Activated naive CD4-positive, alpha-beta T cell treated with anti-CD3 and anti-CD28 coated beads for 36 hours (primary cell): ENCODE measurements around the gene TMEM161A. TPM values are rescaled to one million over a fixed set of nuclear protein-coding genes. Genes with fewer than 3 reads are reported as not detected.
A peak's percentile ranks its signal among the peaks of the same experiment; 100 is the strongest.
"Not testable (repeated sequence)": the region's sequence is repeated elsewhere in the genome, so short reads cannot be mapped to it uniquely, and the experiment has no call there.

Experiments used
- CTCF ChIA-PET: fragments of 350-600 bp; sonication (Branson Sonifier 250); formaldehyde crosslinking; loops from one replicate; lab custom pipeline; 2021; ENCODE audit warnings: antibody characterized with exemption; lab: Charles Lee
- DNase-seq: peaks from one replicate; pipeline ENCODE4 v3.0.0-alpha.2; 2020
- H3K27ac Mint-ChIP-seq: one replicate; pipeline ENCODE4 v1.8.0; 2021; ENCODE audit warnings: mild to moderate bottlenecking, mixed read lengths
- H3K27me3 Mint-ChIP-seq: one replicate; pipeline ENCODE4 v1.8.0; 2021; ENCODE audit warnings: low read depth, mixed read lengths
- H3K36me3 Mint-ChIP-seq: one replicate; pipeline ENCODE4 v1.8.0; 2021; ENCODE audit warnings: low read depth, mixed read lengths
- H3K4me1 Mint-ChIP-seq: one replicate; pipeline ENCODE4 v1.8.0; 2021; ENCODE audit warnings: low read depth, mixed read lengths
- H3K4me3 Mint-ChIP-seq: one replicate; pipeline ENCODE4 v1.8.0; 2021; ENCODE audit warnings: mild to moderate bottlenecking, moderate library complexity, mixed read lengths
- H3K9me3 Mint-ChIP-seq: one replicate; pipeline ENCODE4 v1.8.0; 2021; ENCODE audit warnings: mixed read lengths
- intact Hi-C: fragments of 100-400 bp; cut with micrococcal nuclease; formaldehyde crosslinking; loops from one replicate; pipeline ENCODE4 v1.15.1; 2023
- total RNA-seq, 2 experiments: library from RNA; stranded (reverse); gene quantifications; one replicate each; pipeline ENCODE4 v1.2.3, GENCODE V29; 2021

The TMEM161A gene
- total RNA-seq = 10 to 100 TPM; 18.1 to 18.3 TPM

DNA sequence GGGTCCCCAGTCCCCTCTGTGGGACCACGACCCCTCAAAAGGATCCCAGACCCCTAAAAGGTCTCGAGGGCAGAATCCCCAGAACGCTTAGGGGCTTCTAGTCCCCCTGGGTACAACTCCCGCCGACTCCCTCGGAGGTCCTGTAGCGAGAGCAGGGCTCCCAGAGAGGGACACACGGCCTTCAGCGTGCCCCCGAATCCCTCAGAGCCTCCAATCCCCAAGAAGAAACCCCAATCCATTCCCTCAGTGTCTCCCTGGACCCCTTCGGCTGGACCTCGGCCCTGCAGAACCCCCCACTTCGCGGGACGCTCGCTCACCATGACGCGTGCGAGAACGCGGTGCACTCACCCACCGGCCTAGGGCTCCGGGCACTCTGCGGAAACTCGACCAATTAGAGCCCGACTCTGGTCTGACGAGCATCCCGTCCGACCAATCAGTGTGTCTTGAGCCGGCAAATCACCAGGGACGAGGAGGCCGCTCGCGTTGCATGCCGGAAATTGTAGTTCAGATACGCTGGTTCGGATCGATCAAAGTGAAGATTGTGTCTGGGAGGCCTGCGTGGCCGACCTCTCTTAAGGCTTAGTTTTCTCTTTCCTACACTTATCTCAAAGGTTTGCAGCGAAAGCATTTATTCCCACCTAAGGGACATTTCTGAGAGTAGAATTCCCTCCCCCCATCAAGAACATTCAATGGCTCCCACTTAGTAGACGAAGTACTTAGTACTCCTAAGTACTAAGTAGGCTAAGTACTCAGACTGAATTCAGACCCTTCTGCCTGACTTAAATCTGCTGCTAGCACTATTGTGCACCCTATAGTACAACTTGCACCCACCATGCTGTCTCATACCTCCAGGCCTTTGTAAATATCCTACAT is at the start of gene TMEM161A:
TSS of gene TMEM161A (minus strand) at position 370 of the 873 bp plus-strand sequence. CDS start at position 320, 50 bp downstream.
- Mint-ChIP-seq H3K9me3 (no peaks in the 10 kb centered on the region), H3K4me3 (peak within 1 kb of the TSS; percentile 94), H3K27me3 (no peaks in the 10 kb centered on the region), H3K36me3 (peaks cover 1% of the 10 kb centered on the region), H3K27ac (peak within 1 kb of the TSS; percentile 61), H3K4me1 (peaks cover 27% of the 10 kb centered on the region)
- CTCF ChIA-PET = interaction anchor here (0.6 to 0.8 kb wide), 4 partner anchors 55 to 550 kb away, joined by 3 to 5 read pairs (median 4); partner anchors contain the start of gene REX1BD
- intact Hi-C loops = loop anchor here (1.0 to 5.0 kb wide), 6 partner anchors 54 to 226 kb away; partner anchors contain the start of genes ARMC6, BORCS8, COPE and DDX49
- DNase-seq = peak; percentile 98

GRCh38 chr19:19186742-19187141 is 48.5 kb upstream of the TMEM161A start:
- Mint-ChIP-seq H3K9me3 (peaks cover 3% of the 10 kb centered on the region), H3K4me3 (no peak overlapping the region), H3K4me1 (peaks cover 38% of the 10 kb centered on the region), H3K36me3 (peaks cover 18% of the 10 kb centered on the region), H3K27me3 (no peaks in the 10 kb centered on the region), H3K27ac (peak overlapping the region; percentile 18)
- intact Hi-C loops = loop anchor here (1.0 kb wide), 2 partner anchors 39 to 175 kb away; no protein-coding TSS in a partner anchor
- no peak for DNase-seq
- CTCF ChIA-PET = interaction anchor here (2.5 kb wide), 1 partner anchor 12 kb away, joined by 10 read pairs; no protein-coding TSS in a partner anchor

DNA sequence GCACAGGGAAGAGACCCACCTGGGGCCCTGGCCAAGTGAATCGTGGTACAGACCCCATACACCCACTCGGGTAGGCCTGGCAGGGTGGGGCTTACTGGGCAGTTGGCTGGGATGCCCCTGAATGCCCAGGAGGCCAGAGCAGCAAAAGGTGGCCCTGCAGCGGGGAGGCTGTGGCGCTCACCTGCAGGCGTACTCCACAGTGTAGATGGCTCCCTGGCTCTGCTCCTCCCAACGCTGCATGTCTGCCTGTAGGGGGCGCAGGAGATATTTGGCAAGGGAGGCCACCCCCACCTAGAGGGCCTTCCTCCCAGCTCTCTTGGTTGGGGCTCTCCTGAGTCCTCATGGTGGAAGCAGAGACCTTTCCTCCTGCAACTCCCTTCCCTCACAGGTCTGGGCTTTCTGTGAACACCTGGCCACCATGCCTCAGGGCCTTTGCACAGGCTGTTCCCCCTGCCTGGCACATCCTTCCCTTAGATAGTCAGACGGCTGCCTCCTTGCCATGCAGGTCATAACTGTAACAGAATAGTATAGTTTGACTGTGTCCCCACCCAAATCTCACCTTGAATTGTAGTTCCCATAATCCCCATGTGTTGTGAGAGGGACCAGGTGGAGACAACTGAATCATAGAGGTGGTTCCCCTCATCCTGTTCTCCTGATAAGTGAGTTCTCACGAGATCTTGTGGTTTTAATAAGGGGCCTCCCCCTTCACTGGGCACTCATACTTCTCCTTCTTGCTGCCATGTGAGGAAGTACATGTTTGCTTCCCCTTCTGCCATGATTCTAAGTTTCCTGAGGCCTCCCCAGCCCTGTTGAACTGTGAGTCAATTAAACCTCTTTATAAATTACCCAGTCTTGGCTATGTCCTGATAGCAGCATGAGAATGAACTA is 47.8 kb upstream of the TMEM161A start:
- peaks cover 3% of the 10 kb centered on the region for H3K9me3 Mint-ChIP-seq

GRCh38 chr19:19181488-19181998 is 43.3 kb upstream of the TMEM161A start:
- DNase-seq = no peak
- H3K27me3 Mint-ChIP-seq = no peaks in the 10 kb centered on the region
- H3K9me3 Mint-ChIP-seq = peaks cover 3% of the 10 kb centered on the region
- peaks cover 28% of the 10 kb centered on the region for H3K36me3 Mint-ChIP-seq
- H3K27ac Mint-ChIP-seq = no peak overlapping the region
- H3K4me1 Mint-ChIP-seq = peaks cover 6% of the 10 kb centered on the region
- CTCF ChIA-PET = interaction anchor here (1.3 kb wide), 1 partner anchor 36 kb away, joined by 3 read pairs; no protein-coding TSS in a partner anchor
- intact Hi-C loops = no loop called here
- H3K4me3 Mint-ChIP-seq = no peak overlapping the region

More for the DNA sequence above, 47.8 kb upstream of the TMEM161A start:
- H3K4me3 Mint-ChIP-seq = no peak overlapping the region
- no peaks in the 10 kb centered on the region for H3K27me3 Mint-ChIP-seq
- intact Hi-C loops = loop anchor here (1.0 kb wide), 2 partner anchors 39 to 175 kb away; no protein-coding TSS in a partner anchor
- H3K36me3 Mint-ChIP-seq = peaks cover 18% of the 10 kb centered on the region
- CTCF ChIA-PET = interaction anchor here (0.5 to 2.5 kb wide), 7 partner anchors 9 to 213 kb away, joined by 3 to 10 read pairs (median 3); partner anchors contain the start of gene NR2C2AP
- peak; percentile 68 for DNase-seq
- peaks cover 33% of the 10 kb centered on the region for H3K4me1 Mint-ChIP-seq
- peak overlapping the region; percentile 34 for H3K27ac Mint-ChIP-seq

DNA sequence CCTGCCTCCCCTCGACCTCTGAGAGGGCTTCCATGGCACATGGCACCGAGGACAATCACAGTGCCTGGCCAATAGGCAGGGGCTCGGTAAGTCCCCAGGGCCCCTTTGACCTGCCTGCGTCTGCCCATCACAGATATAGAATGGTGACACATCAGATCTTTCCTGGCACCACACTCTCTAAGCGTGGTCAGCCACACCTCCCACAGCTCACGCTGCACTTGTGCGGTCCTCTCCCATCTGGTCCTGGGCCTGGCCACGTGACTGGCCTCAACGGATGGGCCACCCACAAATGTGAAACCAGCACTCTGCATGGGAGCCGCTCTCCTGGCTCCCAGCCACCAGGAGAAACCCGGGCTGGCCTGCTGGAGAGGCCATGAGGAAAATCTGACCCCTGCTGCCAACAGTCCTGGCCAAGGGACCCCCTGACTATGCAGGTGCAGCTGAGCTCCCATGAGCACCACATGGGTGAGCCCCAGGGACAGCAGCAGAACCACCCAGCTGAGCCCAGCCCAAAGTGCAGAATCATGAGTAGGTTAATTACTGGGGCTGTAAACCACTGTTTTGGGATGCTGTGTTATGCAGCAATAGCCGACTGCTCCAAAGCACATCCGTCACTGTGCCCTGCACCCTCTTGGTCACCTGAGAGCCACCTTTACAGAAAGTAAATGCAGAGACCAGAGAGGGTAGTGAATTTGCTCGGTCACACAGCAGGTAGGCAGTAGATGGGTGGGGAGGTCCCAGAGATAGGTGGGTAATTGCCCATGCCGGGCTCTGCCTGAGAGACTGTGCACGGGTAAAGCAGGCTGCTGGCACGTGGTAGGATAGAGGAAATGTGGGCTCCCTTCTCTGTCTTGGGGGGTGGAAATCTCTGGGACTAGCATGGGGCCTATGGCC is 41.5 kb upstream of the TMEM161A start:
- Mint-ChIP-seq H3K4me1 (no peaks in the 10 kb centered on the region), H3K36me3 (peaks cover 21% of the 10 kb centered on the region), H3K9me3 (no peaks in the 10 kb centered on the region), H3K27ac (no peak overlapping the region), H3K27me3 (no peaks in the 10 kb centered on the region), H3K4me3 (no peak overlapping the region)
- CTCF ChIA-PET = no interaction called here
- intact Hi-C loops = no loop called here
- no peak for DNase-seq

- no peaks in the 10 kb centered on the region for H3K4me1 Mint-ChIP-seq
- intact Hi-C loops = no loop called here
- DNase-seq = no peak
- CTCF ChIA-PET = interaction anchor here (0.6 to 3.4 kb wide), 2 partner anchors 21 to 33 kb away, joined by 3 to 30 read pairs; no protein-coding TSS in a partner anchor
- no peak overlapping the region for H3K4me3 Mint-ChIP-seq
- no peak overlapping the region for H3K27ac Mint-ChIP-seq
- H3K27me3 Mint-ChIP-seq = no peaks in the 10 kb centered on the region
- H3K9me3 Mint-ChIP-seq = no peaks in the 10 kb centered on the region
- peaks cover 15% of the 10 kb centered on the region for H3K36me3 Mint-ChIP-seq
Measured at GRCh38 chr19:19176950-19177349, 38.7 kb upstream of the TMEM161A start.

- H3K27ac Mint-ChIP-seq, H3K36me3 Mint-ChIP-seq, H3K27me3 Mint-ChIP-seq, H3K9me3 Mint-ChIP-seq, DNase-seq, intact Hi-C loops, H3K4me3 Mint-ChIP-seq: not testable (repeated sequence)
- H3K4me1 Mint-ChIP-seq = peaks cover 11% of the 10 kb centered on the region
- CTCF ChIA-PET = interaction anchor here (0.5 kb wide), 1 partner anchor 764 kb away, joined by 3 read pairs; no protein-coding TSS in a partner anchor
Measured at GRCh38 chr19:19173243-19173642, 35.0 kb upstream of the TMEM161A start.

DNA sequence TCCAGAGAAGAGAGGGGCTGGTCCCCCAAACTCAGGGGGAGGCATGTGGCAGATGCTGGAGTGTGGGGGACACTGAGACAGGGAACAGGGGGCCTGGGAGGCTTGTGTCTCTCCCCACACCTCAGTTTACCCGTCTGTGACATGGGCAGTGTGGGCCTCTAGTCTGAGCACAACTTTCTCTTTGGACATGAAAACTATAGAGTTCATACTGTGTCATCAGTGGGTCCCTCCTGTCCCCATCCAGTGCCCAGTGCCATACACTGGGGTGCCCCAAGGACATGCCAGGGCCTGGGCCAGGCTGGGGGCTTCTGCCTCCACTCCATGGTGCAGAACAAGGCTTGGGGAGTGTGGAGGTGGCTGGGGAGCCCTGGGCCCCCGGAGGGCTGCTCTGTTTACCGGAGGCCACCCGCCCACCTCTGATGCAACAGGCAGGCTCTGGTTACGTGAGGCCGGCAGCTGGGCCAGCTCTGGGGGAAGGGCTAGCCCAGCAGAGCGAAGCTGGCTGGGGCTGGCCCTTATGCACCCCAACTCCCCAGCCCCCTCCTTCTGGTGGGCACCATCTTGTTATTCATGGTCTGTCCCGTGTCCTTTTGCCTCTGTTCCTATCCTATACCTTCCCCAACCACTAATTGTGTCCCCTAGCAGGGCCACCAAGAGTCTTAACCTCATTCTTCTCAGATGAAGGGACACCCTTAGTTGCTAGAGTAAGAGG is 33.7 kb upstream of the TMEM161A start:
- intact Hi-C loops = no loop called here
- peaks cover 11% of the 10 kb centered on the region for H3K4me1 Mint-ChIP-seq
- H3K4me3 Mint-ChIP-seq = no peak overlapping the region
- H3K27ac Mint-ChIP-seq = no peak overlapping the region
- no peak for DNase-seq
- H3K36me3 Mint-ChIP-seq = peaks cover under 1% of the 10 kb centered on the region
- H3K27me3 Mint-ChIP-seq = no peaks in the 10 kb centered on the region
- H3K9me3 Mint-ChIP-seq = no peaks in the 10 kb centered on the region
- CTCF ChIA-PET = interaction anchor here (0.6 to 0.8 kb wide), 2 partner anchors 26 to 424 kb away, joined by 4 to 5 read pairs; no protein-coding TSS in a partner anchor

DNA sequence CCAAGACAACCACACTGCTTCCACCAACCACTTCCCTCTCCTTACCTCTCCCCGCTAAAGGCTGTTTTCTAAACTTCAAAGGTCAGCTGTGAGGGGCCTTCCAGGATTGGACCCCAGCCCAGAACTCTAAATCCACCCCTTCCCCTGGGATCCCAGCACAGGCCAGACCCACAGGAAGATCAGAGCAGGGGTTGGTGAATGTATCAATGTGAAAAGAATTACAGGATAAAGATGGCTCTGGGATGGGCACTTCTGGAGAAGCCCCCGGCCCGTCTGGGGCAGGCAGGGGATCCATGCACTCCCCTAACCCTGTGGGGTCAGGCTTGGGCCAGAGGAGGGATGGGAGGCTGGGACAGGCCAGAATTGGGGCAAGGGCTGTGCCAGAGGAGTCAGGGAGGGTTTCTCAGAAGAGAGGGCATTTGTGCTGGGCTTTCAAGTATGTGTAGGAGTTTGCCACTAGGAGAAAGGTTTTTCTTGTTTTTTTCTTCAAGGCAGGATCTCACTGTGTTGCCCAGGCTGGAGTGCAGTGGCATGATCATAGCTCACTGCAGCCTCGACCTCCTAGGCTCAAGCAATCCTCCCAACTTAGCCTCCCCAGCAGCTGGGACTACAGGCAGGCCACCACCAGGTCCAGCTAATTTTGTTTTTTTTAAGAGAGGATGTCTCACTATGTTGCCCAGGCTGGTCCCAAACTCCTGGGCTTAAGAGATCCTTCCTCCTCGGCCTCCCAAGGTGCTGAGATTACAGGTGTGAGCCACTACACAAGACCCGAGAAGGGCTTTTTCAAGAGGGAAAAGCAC is 32.8 kb upstream of the TMEM161A start:
- intact Hi-C loops = no loop called here
- H3K4me3 Mint-ChIP-seq = no peak overlapping the region
- H3K4me1 Mint-ChIP-seq = peaks cover 11% of the 10 kb centered on the region
- DNase-seq = no peak
- no peaks in the 10 kb centered on the region for H3K36me3 Mint-ChIP-seq
- CTCF ChIA-PET = interaction anchor here (0.8 kb wide), 1 partner anchor 25 kb away, joined by 4 read pairs; no protein-coding TSS in a partner anchor
- no peak overlapping the region for H3K27ac Mint-ChIP-seq
- H3K9me3 Mint-ChIP-seq = no peaks in the 10 kb centered on the region
- no peaks in the 10 kb centered on the region for H3K27me3 Mint-ChIP-seq
